ENCODE data around the gene F8A2. TPM values are rescaled to one million over a fixed set of nuclear protein-coding genes. Genes with fewer than 3 reads are reported as not detected.
"Not testable (repeated sequence)": the region's sequence is repeated elsewhere in the genome, so short reads cannot be mapped to it uniquely, and the experiment has no call there.

F8A2 gene
- not detected for total RNA-seq
- long read RNA-seq = 0 reads

- H3K4me1 ChIP-seq; H3K4me3 ChIP-seq; H3K27ac ChIP-seq; DNase-seq; intact Hi-C loops (cut with DNase I); H3K27me3 ChIP-seq (ENCODE audit: low read depth); H3K9me3 ChIP-seq; H3K36me3 ChIP-seq: not testable (repeated sequence)
- peak; percentile 93 to 94 for ATAC-seq
These were observed at the start of gene F8A2 for GRCh38 chrX:155381843-155382528. Gene F8A2 (plus strand): TSS chrX:155382095. CDS start chrX:155382115, 20 bp downstream.

- TF ChIP-seq CTCF (IDR thresholded peaks at IDR 0.05) = no peak
- no peaks in the 10 kb centered on the region for H3K4me1 ChIP-seq
- H3K27ac ChIP-seq = peak overlapping the region; percentile 71
- no peaks in the 10 kb centered on the region for H3K27me3 ChIP-seq (ENCODE audit: low read depth)
- H3K9me3 ChIP-seq = no peaks in the 10 kb centered on the region
- ATAC-seq (peak in 1 of 2 donors; percentile 26), DNase-seq (no peak)
- intact Hi-C loops (cut with DNase I) = no loop called here
- peak overlapping the region; percentile 54 for H3K4me3 ChIP-seq
- no peaks in the 10 kb centered on the region for H3K36me3 ChIP-seq
These were observed 48.3 kb upstream of the F8A2 start for GRCh38 chrX:155333544-155334100.

- Histone ChIP-seq H3K36me3 (no peaks in the 10 kb centered on the region), H3K4me1 (no peaks in the 10 kb centered on the region), H3K27me3 (ENCODE audit: low read depth) (no peaks in the 10 kb centered on the region), H3K9me3 (no peaks in the 10 kb centered on the region), H3K27ac (peak within 1 kb of the TSS; percentile 71), H3K4me3 (peak within 1 kb of the TSS; percentile 54)
- TF ChIP-seq CTCF (IDR thresholded peaks at IDR 0.05) = no peak
- DNase-seq (peak; percentile 43), ATAC-seq (peak; percentile 97 to 98)
- intact Hi-C loops (cut with DNase I) = no loop called here
These were observed 47.2 kb upstream of the F8A2 start, which contains the start of gene CLIC2 for GRCh38 chrX:155334486-155335336. Gene CLIC2 (minus strand): TSS chrX:155334614. CDS start chrX:155334427, 187 bp downstream.

GRCh38 chrX:155335337-155335712 is 46.6 kb upstream of the F8A2 start:
- H3K27ac ChIP-seq = peak overlapping the region; percentile 71
- H3K4me1 ChIP-seq; DNase-seq; H3K9me3 ChIP-seq; H3K36me3 ChIP-seq; intact Hi-C loops (cut with DNase I); H3K27me3 ChIP-seq (ENCODE audit: low read depth); H3K4me3 ChIP-seq: not testable (repeated sequence)
- peak; percentile 15 to 39 for ATAC-seq

- H3K27ac ChIP-seq; H3K9me3 ChIP-seq; H3K27me3 ChIP-seq (ENCODE audit: low read depth); intact Hi-C loops (cut with DNase I); H3K4me1 ChIP-seq; DNase-seq; ATAC-seq; H3K4me3 ChIP-seq; H3K36me3 ChIP-seq: not testable (repeated sequence)
These were observed 36.2 kb upstream of the F8A2 start for GRCh38 chrX:155345689-155346088.

- intact Hi-C loops (cut with DNase I); DNase-seq; H3K36me3 ChIP-seq; H3K9me3 ChIP-seq; ATAC-seq; H3K27ac ChIP-seq; H3K27me3 ChIP-seq (ENCODE audit: low read depth); H3K4me1 ChIP-seq; H3K4me3 ChIP-seq: not testable (repeated sequence)
These were observed 32.4 kb upstream of the F8A2 start for GRCh38 chrX:155349448-155349847.

GRCh38 chrX:155363712-155364111 is 18.2 kb upstream of the F8A2 start:
- H3K4me1 ChIP-seq; H3K36me3 ChIP-seq; H3K27me3 ChIP-seq (ENCODE audit: low read depth); intact Hi-C loops (cut with DNase I); H3K4me3 ChIP-seq; ATAC-seq; H3K27ac ChIP-seq; H3K9me3 ChIP-seq; DNase-seq: not testable (repeated sequence)

GRCh38 chrX:155373777-155374458 is 8.0 kb upstream of the F8A2 start:
- H3K4me3 ChIP-seq; H3K27ac ChIP-seq; H3K27me3 ChIP-seq (ENCODE audit: low read depth); intact Hi-C loops (cut with DNase I); H3K4me1 ChIP-seq; H3K36me3 ChIP-seq; H3K9me3 ChIP-seq; DNase-seq: not testable (repeated sequence)
- peak; percentile 52 to 61 for ATAC-seq

GRCh38 chrX:155379802-155380201 is 2.1 kb upstream of the F8A2 start:
- H3K36me3 ChIP-seq; ATAC-seq; H3K4me3 ChIP-seq; DNase-seq; intact Hi-C loops (cut with DNase I); H3K27me3 ChIP-seq (ENCODE audit: low read depth); H3K9me3 ChIP-seq; H3K27ac ChIP-seq; H3K4me1 ChIP-seq: not testable (repeated sequence)

- H3K27ac ChIP-seq; H3K4me3 ChIP-seq; H3K9me3 ChIP-seq; DNase-seq; H3K27me3 ChIP-seq (ENCODE audit: low read depth); H3K36me3 ChIP-seq; intact Hi-C loops (cut with DNase I); H3K4me1 ChIP-seq: not testable (repeated sequence)
- peak; percentile 63 to 78 for ATAC-seq
These were observed 653 bp downstream of the F8A2 start for GRCh38 chrX:155382529-155382967.

All from lower lobe of right lung (tissue), 2 donors.